LNCAP (cell line): ENCODE results near the gene CCDC15.

Experiments used
- TF ChIP-seq, protein P1 (sequence below): fragments of 450-650 bp; IDR thresholded peaks from 2 replicates; pipeline ENCODE4 v1.5.1; 2017; ENCODE audit warnings: mild to moderate bottlenecking

The CCDC15 gene

DNA sequence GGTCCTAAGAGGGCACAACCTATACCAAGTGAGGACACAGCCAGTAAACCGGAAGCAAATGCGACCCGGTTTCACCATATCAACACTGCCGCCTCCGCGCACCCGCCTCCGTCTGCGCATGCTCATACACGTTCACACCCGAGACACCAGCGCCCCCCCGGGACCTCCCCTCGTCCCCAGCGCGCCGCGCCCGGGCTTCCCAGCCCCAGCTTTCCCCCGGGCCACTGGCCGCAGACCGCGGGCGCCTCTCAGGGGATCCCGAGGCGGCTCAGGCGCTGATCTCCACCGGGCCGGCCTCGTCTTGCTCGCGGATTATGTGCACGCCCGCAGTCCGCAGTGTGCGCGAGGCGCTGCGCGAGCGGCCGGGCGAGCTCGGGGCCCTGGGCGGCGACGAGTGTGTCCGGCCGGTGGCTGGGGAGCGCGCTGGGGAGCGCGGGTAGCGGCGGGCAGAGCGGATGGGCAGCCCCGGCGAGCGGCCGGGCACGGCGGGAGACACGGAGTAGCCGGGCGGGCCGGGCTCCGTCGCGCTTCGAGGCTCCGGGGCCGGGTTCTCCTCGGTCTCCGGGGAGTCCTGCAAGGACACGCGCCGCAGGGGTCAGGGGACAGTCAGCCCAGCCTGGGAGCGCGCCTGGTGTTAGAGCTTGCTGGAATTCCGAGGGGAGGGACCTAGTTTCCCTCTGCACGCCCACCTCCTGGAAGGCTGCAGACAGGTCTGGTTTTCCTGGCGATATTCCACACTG is 33.0 kb upstream of the CCDC15 start:
- TF ChIP-seq, protein P1, sequence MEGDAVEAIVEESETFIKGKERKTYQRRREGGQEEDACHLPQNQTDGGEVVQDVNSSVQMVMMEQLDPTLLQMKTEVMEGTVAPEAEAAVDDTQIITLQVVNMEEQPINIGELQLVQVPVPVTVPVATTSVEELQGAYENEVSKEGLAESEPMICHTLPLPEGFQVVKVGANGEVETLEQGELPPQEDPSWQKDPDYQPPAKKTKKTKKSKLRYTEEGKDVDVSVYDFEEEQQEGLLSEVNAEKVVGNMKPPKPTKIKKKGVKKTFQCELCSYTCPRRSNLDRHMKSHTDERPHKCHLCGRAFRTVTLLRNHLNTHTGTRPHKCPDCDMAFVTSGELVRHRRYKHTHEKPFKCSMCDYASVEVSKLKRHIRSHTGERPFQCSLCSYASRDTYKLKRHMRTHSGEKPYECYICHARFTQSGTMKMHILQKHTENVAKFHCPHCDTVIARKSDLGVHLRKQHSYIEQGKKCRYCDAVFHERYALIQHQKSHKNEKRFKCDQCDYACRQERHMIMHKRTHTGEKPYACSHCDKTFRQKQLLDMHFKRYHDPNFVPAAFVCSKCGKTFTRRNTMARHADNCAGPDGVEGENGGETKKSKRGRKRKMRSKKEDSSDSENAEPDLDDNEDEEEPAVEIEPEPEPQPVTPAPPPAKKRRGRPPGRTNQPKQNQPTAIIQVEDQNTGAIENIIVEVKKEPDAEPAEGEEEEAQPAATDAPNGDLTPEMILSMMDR, result no peak

DNA sequence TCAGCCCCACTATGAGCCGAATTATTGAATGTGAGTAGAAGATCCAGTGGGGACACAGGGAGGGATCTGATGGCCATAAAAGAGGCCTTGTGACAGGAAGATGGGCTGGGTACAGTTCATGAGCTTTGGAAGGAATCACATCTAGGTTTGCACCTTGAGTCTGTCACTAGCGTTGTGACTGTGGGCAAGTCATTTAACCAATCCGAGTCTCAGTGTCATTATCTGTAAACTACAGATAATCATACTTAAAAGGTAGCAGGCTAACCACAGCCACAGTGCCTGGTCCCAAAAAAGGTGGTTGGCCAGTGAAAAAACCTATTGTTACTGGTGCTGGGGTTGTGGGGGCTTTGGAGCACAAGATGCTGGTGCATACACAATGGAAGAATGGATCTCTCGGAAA is 31.2 kb upstream of the CCDC15 start:
- TF ChIP-seq, protein P1, result no peak

DNA sequence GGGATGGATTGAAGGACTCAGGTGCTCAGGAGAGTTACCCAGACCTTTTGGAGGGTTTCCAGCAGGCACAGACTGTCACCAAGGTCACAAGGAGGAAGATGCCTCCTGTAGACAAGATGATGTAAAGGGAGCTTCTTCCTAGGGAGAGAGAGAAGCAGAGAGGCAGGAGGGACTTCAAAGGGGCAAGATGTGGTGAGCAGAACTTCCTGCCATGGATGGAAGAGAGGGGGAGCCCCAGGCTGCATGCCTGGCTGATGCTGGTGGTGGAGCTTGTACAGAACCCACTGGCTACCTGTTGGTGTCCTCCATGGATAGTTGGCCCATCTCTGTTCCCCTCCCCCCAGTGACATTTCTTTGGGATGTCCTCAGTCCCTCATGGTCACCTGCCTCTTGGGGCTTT is 30.7 kb upstream of the CCDC15 start:
- TF ChIP-seq, protein P1, result no peak

DNA sequence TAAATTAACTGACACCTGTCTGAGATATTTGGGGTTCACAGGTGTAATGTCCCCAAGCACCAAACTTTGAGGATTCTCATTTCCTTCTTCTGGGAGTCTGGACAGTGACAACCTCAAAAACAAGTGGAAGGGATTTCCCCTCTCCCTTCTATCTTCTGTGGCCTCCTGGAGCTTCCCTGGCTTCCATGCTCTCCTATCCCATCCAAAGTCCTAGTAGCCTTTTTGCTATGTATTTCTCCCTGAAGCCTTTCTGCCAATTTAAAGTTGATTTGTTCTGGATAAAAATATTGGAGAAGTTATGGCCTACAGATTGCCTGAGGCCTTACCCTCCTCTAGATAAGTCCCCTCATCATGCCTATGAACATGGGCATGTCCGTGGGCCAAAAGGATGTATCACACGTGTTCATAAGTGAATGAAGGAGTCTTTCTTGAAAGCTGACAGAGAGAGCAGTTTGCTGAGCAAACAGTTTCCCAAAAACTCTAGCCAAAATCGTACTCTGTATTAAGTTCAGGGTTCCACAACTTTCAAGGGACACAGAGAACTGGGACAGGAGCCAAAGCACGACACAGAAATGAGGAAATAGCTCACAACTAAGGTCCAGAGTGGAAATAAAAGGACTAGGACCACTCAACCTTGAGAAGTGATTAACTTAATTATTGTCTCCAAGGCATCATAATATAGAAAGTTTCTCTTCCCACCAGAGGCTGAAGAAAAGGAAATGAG is 24.9 kb upstream of the CCDC15 start:
- TF ChIP-seq, protein P1, result no peak

DNA sequence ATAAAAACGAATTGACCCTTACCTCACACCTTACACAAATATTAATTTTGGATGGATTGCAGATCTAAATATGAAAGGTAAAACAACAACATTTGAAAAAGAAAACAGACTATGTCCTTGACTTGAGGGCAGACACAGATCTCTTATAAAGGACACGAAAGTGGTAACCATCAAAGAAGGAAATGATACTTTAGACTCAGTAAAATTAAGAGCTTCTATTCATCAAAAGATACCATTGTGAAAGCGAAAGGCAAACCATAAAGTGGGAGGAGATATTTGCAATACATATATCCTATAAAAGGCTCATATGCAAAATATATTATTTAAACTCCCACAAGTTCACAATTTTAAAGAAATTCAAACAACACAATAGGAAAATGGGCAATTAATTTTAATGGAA is 23.2 kb upstream of the CCDC15 start:
- TF ChIP-seq, protein P1, result no peak

DNA sequence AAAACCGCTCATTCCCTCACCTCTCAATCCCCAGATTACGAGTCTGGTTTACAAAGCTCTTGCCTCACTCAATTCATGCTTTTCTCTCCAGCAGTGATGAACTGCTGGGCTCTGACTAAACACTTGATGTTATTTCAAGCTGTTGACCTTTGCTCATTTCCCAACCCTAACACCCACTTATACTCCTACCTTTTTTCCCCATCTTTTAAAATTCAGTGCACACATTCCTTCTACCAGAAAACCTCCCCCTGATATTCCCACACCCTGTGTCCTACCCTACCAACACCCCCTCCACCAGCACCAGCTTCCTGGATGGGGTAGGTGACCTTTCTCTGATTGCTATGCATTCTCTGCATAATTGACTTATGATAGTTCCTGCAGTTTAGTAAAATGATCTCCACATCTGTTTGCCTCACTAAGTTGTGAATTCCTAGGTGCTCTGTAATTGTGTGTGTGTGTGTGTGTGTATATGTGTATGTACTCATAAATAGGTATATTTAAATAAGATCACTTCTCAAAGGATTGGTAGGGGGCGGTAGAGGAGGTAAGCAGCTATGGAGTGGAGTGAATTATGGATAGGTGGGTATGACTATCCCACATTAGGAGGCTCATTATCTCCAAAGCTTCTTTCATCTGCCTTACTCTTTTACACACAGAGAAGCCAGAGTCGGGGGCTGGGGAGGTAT is 19.0 kb upstream of the CCDC15 start:
- TF ChIP-seq, protein P1, result no peak

DNA sequence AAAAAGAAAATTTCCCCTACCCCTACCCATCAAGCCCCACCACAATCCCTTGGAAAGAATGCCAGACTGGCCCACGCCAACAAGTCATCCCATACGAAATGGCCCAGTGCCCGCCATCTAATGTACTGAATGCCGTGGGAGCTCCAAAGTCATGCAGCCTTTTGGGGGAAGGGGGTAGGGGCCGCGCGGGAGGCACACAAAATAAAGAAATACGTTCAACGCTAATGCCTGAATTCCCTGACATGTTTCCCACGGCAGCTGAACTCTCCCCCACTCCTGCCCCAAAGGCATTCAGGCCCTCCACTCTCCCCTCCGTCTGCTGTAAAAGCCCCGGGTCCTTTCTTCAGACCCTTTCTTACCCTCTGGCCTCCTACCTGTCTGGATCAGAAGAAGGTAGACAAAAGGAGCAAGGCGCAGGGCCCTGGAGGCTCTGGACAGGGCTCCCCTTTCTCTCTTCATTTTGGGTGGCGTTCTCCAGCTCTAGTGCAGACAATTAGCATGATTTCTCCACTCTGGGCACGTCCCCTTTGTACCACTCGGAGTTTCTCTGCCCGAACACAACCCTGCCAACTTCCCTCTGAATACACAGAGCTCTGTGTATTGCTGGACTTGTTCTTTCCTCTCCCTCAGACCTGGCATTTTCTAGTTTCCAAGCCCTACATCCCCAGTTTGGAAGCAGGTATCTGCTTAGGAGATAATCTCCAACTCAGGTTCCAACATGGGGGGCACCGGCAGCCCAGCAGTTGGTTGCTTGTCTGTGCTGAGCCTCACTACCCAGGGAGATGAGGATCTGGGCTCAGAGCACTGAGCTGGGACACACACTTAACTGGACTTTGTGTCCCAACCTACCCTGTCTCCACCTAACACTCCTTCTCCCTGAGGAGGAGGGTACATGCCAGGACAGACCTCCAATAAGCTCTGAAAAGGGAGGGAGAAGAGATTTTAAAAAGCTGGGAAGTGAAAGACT is 18.2 kb upstream of the CCDC15 start, which contains the start of gene HEPACAM:
Gene HEPACAM (minus strand): TSS at position 500 of the 967 bp plus-strand sequence. CDS start 41 bp downstream, at position 459.
- TF ChIP-seq, protein P1, result no peak
